GM12892 (cell line): ENCODE results near the gene CCDC6.
"Not testable (repeated sequence)": the region's sequence is repeated elsewhere in the genome, so short reads cannot be mapped to it uniquely, and the experiment has no call there.

Experiments used
- DNase-seq: peaks from one replicate; pipeline ENCODE4 v3.0.0; 2011; ENCODE audit not compliant: insufficient read length
- FAIRE-seq: peaks from 2 replicates; lab custom pipeline; 2011; peaks lifted over from hg19 to GRCh38; lab: Jason Lieb, UNC
- POLR2A ChIP-seq: IDR thresholded peaks from 2 replicates; pipeline ENCODE4 v1.6.1; 2011; ENCODE audit warnings: low read depth, low read length, control low read depth
- POLR2AphosphoS5 ChIP-seq: IDR thresholded peaks from 2 replicates; pipeline ENCODE4 v1.6.1; 2011; ENCODE audit warnings: low read depth, low read length, control low read depth
- TAF1 ChIP-seq: IDR thresholded peaks from 2 replicates; pipeline ENCODE4 v1.6.1; 2011; ENCODE audit warnings: low read depth, mild to moderate bottlenecking, control low read depth, low read length, borderline replicate concordance

CCDC6 gene

GRCh38 chr10:59887972-59888640, 18.2 kb downstream of the CCDC6 start:
- FAIRE-seq, result no peak

GRCh38 chr10:59887006-59887405, 19.4 kb downstream of the CCDC6 start:
- FAIRE-seq (peak; percentile 82), DNase-seq (no peak)
- TF ChIP-seq POLR2AphosphoS5 (no peak), TAF1 (no peak), POLR2A (no peak)

More at GRCh38 chr10:59887972-59888640, 18.2 kb downstream of the CCDC6 start:
- no peak for DNase-seq
- TF ChIP-seq TAF1, result no peak
- TF ChIP-seq POLR2A, result no peak
- no peak for TF ChIP-seq POLR2AphosphoS5

- TF ChIP-seq TAF1 (no peak), POLR2A (no peak), POLR2AphosphoS5 (no peak)
- DNase-seq, result peak; percentile 53
- FAIRE-seq, result peak; percentile 96
These were observed 20.8 kb downstream of the CCDC6 start for GRCh38 chr10:59885430-59886134.

GRCh38 chr10:59884893-59885292, 21.5 kb downstream of the CCDC6 start:
- FAIRE-seq, result not testable (repeated sequence)

GRCh38 chr10:59881640-59882039, 24.7 kb downstream of the CCDC6 start:
- no peak for DNase-seq
- FAIRE-seq, result no peak
- TF ChIP-seq TAF1, result no peak
- no peak for TF ChIP-seq POLR2A
- TF ChIP-seq POLR2AphosphoS5, result no peak

More at GRCh38 chr10:59884893-59885292, 21.5 kb downstream of the CCDC6 start:
- not testable (repeated sequence) for DNase-seq

- FAIRE-seq, result peak; percentile 97
- peak; percentile 29 for DNase-seq
- no peak for TF ChIP-seq POLR2A
- no peak for TF ChIP-seq TAF1
- no peak for TF ChIP-seq POLR2AphosphoS5
These were observed 25.3 kb downstream of the CCDC6 start for GRCh38 chr10:59880971-59881510.

- DNase-seq (no peak), FAIRE-seq (peak; percentile 67)
- TF ChIP-seq POLR2AphosphoS5 (no peak), TAF1 (no peak), POLR2A (no peak)
These were observed 26.2 kb downstream of the CCDC6 start for GRCh38 chr10:59880019-59880717.

- peak; percentile 90 for FAIRE-seq
- DNase-seq, result no peak
- TF ChIP-seq POLR2A (no peak), TAF1 (no peak), POLR2AphosphoS5 (no peak)
These were observed 26.9 kb downstream of the CCDC6 start for GRCh38 chr10:59879363-59879913.

GRCh38 chr10:59878915-59879314, 27.4 kb downstream of the CCDC6 start:
- DNase-seq (no peak), FAIRE-seq (no peak)
- TF ChIP-seq POLR2A, result no peak
- TF ChIP-seq TAF1, result no peak
- no peak for TF ChIP-seq POLR2AphosphoS5

GRCh38 chr10:59878289-59878688, 28.1 kb downstream of the CCDC6 start:
- FAIRE-seq, result no peak
- no peak for DNase-seq
- no peak for TF ChIP-seq POLR2AphosphoS5
- no peak for TF ChIP-seq TAF1
- no peak for TF ChIP-seq POLR2A

GRCh38 chr10:59877191-59877671, 29.1 kb downstream of the CCDC6 start:
- DNase-seq (no peak), FAIRE-seq (no peak)
- TF ChIP-seq POLR2AphosphoS5, result no peak
- TF ChIP-seq POLR2A, result no peak
- no peak for TF ChIP-seq TAF1
